GM18519 (cell line): ENCODE measurements around the gene ZNF124.
"Not testable (repeated sequence)": the region's sequence is repeated elsewhere in the genome, so short reads cannot be mapped to it uniquely, and the experiment has no call there.

Source experiments
- ATAC-seq: cut with Tn5 transposase; IDR thresholded peaks from one replicate; pipeline ENCODE4 v1.9.1; 2021; ENCODE audit warnings: mild to moderate bottlenecking, moderate library complexity; ENCODE audit not compliant: unreplicated experiment, low FRiP score

ZNF124 gene

GRCh38 chr1:247171875-247172563 is at the start of gene ZNF124:
TSS of gene ZNF124 (minus strand) at chr1:247172020. CDS start at chr1:247171877, 143 bp downstream.
- peak; percentile 96 for ATAC-seq

DNA sequence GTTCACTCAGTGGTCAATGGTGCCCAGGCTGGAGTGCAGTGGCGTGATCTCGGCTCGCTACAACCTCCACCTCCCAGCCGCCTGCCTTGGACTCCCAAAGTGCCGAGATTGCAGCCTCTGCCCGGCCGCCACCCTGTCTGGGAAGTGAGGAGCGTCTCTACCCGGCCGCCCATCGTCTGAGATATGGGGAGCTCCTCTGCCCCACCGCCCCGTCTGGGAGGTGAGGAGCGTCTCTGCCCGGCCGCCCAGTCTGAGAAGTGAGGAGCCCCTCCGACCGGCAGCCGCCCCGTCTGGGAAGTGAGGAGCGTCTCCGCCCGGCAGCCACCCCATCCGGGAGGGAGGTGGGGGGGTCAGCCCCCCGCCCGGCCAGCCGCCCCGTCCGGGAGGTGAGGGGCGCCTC is 48.5 kb upstream of the ZNF124 start:
- ATAC-seq = not testable (repeated sequence)

DNA sequence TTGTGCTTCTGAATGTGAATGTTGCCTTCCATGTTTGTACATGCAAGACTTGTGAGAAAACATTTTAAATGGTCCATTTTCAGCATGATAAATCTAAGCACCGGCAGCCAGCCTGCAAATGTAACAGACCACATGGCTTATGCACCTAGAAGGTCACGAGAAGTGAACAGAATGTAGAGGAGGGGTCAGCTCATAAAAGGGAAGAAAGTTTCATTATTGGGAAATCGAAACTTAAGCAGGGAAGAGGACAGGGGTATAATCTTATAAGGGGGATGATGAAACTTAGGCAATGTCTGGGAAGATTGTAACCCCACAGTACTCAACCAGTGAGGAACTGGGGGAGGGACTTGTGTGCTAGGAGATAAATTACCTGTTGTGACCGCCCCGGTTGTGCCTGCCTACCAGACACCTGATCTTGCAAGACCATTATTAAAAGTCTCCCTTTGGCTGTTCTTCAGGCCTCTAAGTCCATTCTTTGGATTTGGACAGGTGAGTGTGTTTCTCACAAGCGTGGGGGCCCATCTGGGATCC is 46.4 kb upstream of the ZNF124 start:
- ATAC-seq = no peak

DNA sequence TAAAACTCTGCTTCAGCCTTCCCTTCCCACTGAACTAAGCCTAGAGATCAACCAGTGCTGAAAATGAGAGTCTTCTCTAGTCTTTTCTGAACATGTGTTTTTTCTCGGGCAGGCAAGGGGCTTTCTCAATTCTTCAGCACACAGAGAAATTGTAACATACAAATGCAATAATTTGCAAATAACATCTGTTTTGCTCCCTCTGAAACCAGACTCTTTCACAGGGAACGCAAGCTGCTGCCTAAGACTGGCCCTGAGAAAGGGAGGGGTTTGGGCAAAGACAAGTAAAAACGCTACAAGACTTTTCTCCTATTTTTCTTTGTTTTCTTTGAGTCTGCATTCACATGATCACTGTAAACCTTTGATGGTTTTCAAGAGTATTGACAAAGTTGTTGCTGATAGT is 44.4 kb upstream of the ZNF124 start:
- no peak for ATAC-seq

DNA sequence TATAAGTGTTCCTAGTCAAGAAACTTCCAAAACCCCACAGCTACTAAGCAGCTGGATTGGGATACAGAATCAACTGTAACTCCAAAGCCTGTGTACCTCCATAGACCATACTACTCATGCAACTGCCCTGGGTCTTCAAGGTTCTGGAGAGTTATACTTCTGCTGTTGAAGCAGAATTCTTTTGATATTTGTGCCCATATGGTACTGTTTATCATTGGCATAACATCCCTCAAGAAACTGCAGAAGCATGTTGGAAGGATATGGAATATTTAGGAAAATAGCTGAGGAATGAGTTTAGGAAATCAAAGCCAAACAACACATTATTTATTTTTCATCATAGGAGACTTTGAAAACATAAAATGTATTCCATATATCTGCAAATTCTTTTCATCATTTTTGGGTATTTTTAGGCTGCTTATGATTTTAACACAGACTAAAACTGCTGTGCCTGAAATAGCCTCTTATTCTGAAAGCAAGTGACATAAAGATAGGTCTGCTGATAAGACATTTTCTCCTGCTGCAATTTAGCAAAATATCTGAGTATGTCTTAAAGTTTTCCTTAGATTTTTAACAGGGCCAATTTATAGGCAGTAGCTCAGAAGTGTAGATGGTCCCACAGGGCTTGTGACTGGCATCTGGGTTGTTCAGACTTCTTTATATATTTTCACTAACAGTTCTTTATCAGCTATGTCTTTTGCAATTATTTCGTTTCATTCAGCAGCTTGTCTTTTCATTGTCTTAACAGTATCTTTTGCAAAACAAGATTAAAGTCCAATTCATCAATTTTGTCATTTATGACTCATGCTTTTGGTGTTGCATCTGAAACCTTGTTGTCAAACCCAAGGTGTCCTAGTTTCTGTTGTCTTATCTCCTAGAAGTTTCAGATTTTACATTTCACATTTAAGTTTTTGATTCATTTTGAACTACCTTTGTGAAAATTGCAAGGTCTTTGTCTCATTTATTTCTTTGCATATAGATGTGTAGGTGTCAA is 41.1 kb upstream of the ZNF124 start:
- no peak for ATAC-seq

DNA sequence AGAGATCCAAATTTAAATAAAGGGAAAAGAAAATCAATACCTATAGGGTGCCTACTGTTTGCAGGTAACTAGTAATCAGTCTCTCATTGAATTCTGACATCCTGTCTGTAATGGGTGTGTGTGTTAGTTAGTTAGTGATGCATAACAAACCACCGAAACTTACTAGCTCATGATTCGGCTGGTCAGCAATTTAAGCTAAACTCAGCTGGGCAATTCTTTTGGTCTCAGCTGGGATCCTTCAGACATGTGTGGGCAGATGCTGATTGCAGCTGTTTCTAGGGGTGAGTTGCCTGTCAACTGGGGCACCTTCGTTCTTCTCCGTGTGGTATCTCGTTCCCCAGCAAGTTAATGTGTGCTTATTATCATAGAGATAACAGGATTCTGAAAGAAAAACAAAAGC is 40.2 kb upstream of the ZNF124 start:
- ATAC-seq = peak; percentile 51

GRCh38 chr1:247211339-247211738 is 39.5 kb upstream of the ZNF124 start:
- ATAC-seq = no peak

DNA sequence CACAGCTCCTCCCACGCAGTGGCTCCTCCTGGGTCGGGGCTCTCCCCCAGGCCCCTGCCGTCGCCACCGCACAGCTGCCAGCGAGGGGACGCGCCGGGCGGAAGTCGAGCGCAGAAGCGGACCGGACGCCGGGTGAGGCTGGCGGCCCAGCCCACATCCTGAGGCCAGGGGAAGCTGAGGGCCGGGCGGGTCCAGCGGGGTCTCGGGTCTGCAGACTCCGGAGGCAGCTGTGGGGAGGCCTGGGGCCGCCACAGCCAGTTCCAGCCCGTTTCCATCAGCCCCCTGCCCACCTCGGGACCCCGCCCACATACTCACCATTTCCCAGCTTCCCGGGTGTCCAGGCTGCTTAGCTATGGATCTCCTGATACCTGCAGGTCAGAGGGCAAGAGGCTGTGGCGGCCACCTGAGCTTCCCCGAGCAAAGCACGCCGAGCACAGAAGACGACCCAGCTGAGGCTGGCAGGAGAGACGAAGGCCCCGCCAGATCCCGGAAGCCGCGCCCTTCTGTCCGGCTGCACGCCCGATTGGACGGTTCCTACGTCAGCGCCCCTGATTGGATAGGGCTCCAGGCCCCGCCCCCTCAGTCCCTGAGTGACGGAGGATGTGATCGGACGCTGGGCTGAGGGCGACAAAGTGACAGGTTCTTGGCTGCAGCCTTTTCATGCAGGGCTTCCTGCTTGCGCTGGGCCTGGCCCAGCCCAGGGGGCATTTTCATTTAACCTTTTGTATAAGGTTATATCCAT is 38.7 kb upstream of the ZNF124 start:
- ATAC-seq = peak; percentile 88

GRCh38 chr1:247210062-247210375 is 38.2 kb upstream of the ZNF124 start:
- ATAC-seq = peak; percentile 0

- ATAC-seq = no peak
Measured at GRCh38 chr1:247209396-247209795, 37.6 kb upstream of the ZNF124 start.

GRCh38 chr1:247204177-247204647 is 32.4 kb upstream of the ZNF124 start:
- ATAC-seq = no peak

- ATAC-seq = no peak
Measured at GRCh38 chr1:247198781-247199180, 27.0 kb upstream of the ZNF124 start.

- ATAC-seq = no peak
Measured at GRCh38 chr1:247193958-247194357, 22.1 kb upstream of the ZNF124 start.

GRCh38 chr1:247189981-247190798 is 18.4 kb upstream of the ZNF124 start:
- ATAC-seq = no peak

GRCh38 chr1:247185667-247186066 is 13.8 kb upstream of the ZNF124 start:
- ATAC-seq = no peak

- no peak for ATAC-seq
Measured at GRCh38 chr1:247184254-247184653, 12.4 kb upstream of the ZNF124 start.

DNA sequence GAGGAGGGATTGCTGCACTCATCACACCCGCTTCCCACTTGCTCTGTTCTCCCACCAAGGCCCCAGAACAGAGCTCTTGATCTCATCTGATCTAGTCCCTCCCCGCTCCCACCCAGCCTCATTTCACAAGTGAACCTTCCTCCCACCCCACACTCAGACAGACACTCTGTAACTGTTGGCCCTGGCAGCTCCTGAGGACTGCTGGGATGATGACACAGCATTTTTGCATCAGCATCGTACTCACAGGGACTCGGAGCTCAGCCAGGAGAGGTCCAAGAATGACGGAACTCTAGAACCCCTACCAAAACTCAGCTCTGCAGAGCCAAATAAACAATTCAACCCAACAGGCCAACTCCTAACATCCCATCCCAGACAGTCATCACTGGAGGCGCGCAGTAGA is 11.2 kb upstream of the ZNF124 start:
- no peak for ATAC-seq

- ATAC-seq = no peak
Measured at GRCh38 chr1:247180581-247180980, 8.8 kb upstream of the ZNF124 start.

DNA sequence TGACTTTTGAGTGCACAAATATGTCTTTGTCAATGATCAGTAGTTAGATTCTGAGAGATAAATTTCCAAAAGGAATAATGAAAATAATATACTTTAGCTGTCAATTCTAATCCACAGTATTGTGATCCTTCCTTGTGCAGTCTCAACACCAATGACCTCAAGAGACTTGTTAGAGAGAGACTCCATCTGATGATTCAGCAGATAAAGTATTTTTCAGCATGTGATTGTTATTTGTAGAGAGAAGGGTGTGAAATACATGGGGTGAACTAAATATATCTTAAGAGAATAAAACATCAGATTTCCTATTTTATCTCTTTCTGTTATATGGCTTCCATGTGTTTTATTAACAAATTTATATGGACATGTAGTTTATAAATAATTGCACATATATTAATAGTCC is 5.9 kb upstream of the ZNF124 start:
- no peak for ATAC-seq

GRCh38 chr1:247175458-247175857 is 3.6 kb upstream of the ZNF124 start:
- no peak for ATAC-seq
